GM06990 (cell line): ENCODE data around the gene C14orf132.
"Not testable (repeated sequence)": the region's sequence is repeated elsewhere in the genome, so short reads cannot be mapped to it uniquely, and the experiment has no call there.

Source experiments
- DNase-seq: peaks from one replicate; pipeline ENCODE4 v3.0.0-alpha.2; 2011; ENCODE audit not compliant: insufficient read length; ENCODE audit errors: extremely low read depth
- H3K27me3 ChIP-seq: replicated peaks from 2 replicates; pipeline ENCODE4 v1.6.0; 2011; ENCODE audit warnings: low read length; ENCODE audit not compliant: control insufficient read depth, insufficient read depth
- H3K36me3 ChIP-seq: 2 replicates; pipeline ENCODE4 v1.5.1; 2011; ENCODE audit warnings: low read length; ENCODE audit not compliant: control insufficient read depth, insufficient read depth
- H3K4me3 ChIP-seq: replicated peaks from 2 replicates; pipeline ENCODE4 v1.5.1; 2011; ENCODE audit warnings: low read depth, mild to moderate bottlenecking, control low read depth, low read length
- CTCF ChIP-seq: IDR thresholded peaks from 2 replicates; pipeline ENCODE4 v1.5.1; 2011; ENCODE audit warnings: low read length, control low read depth, mild to moderate bottlenecking, inconsistent platforms; ENCODE audit not compliant: insufficient read depth, poor library complexity, severe bottlenecking

Gene C14orf132

GRCh38 chr14:96002498-96002884, 36.7 kb upstream of the C14orf132 start:
- no peak for TF ChIP-seq CTCF
- no peak for DNase-seq

GRCh38 chr14:96011131-96011530, 28.0 kb upstream of the C14orf132 start:
- no peak overlapping the region for H3K4me3 ChIP-seq
- no peaks in the 10 kb centered on the region for H3K27me3 ChIP-seq
- no peaks in the 10 kb centered on the region for H3K36me3 ChIP-seq
- no peak for DNase-seq
- TF ChIP-seq CTCF = no peak

More at GRCh38 chr14:96002498-96002884, 36.7 kb upstream of the C14orf132 start:
- H3K4me3 ChIP-seq = no peak overlapping the region
- H3K36me3 ChIP-seq = no peaks in the 10 kb centered on the region
- peaks cover 2% of the 10 kb centered on the region for H3K27me3 ChIP-seq

GRCh38 chr14:96011607-96012006, 27.6 kb upstream of the C14orf132 start:
- no peak for TF ChIP-seq CTCF

GRCh38 chr14:96012757-96013156, 26.4 kb upstream of the C14orf132 start:
- not testable (repeated sequence) for H3K4me3 ChIP-seq, H3K27me3 ChIP-seq, H3K36me3 ChIP-seq, DNase-seq

More at GRCh38 chr14:96011607-96012006, 27.6 kb upstream of the C14orf132 start:
- Histone ChIP-seq H3K4me3 (no peak overlapping the region), H3K27me3 (no peaks in the 10 kb centered on the region), H3K36me3 (no peaks in the 10 kb centered on the region)
- DNase-seq = no peak

- no peak overlapping the region for H3K4me3 ChIP-seq
- H3K27me3 ChIP-seq = peaks cover 2% of the 10 kb centered on the region
- DNase-seq = no peak
- TF ChIP-seq CTCF = no peak
- H3K36me3 ChIP-seq = no peaks in the 10 kb centered on the region
Measured at GRCh38 chr14:96014176-96014575, 25.0 kb upstream of the C14orf132 start.

- no peak for TF ChIP-seq CTCF
- Histone ChIP-seq H3K27me3 (peaks cover 2% of the 10 kb centered on the region), H3K4me3 (no peak overlapping the region), H3K36me3 (no peaks in the 10 kb centered on the region)
- DNase-seq = no peak
Measured at GRCh38 chr14:96016501-96017160, 22.5 kb upstream of the C14orf132 start.
